ENCODE measurements around the gene KASH5. TPM values are rescaled to one million over a fixed set of nuclear protein-coding genes. Genes with fewer than 3 reads are reported as not detected.
"Not testable (repeated sequence)": the region's sequence is repeated elsewhere in the genome, so short reads cannot be mapped to it uniquely, and the experiment has no call there.

KASH5 gene
- total and polyA plus RNA-seq, 2 experiments from 2014 or later = 0.44 TPM; not detected in 1

DNA sequence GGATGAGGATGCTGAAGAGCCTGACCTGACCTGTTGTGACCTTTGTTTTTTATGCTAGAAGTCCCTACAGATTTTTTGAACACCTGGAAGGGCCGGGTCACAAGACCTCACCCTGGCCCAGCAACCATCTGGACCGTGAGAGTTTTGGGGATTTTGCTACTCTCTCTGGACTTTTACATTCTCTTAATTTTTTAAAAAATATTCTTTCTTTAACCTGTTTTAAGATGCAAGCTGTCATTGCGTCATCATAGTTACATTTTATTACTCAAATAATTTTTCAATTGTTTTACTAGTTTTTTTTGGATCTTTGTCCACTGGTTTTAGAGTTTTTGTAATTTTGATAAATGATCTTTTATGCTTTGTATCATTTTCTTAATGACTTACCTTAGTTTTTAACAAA, 16.9 kb upstream of the KASH5 start (continued):
- TF ChIP-seq POLR2AphosphoS5 (IDR thresholded peaks at IDR 0.05; ENCODE audit: low read depth) (no peak), EZH2 (IDR thresholded peaks at IDR 0.05; ENCODE audit: low read depth, unreplicated experiment) (no peak), ZNF114 (CRISPR knock-in tag; IDR thresholded peaks at IDR 0.05) (no peak), JUNB (IDR thresholded peaks at IDR 0.05; ENCODE audit: unreplicated experiment) (no peak), ZNF331 (CRISPR knock-in tag; IDR thresholded peaks at IDR 0.05; ENCODE audit: low read depth) (no peak), STAT1 (IDR thresholded peaks at IDR 0.05; ENCODE audit: unreplicated experiment) (no peak), EZH2phosphoT487 (IDR thresholded peaks at IDR 0.05; ENCODE audit: unreplicated experiment) (no peak), NANOG (IDR thresholded peaks at IDR 0.05; ENCODE audit: borderline replicate concordance) (no peak), CREB1 (CRISPR knock-in tag; IDR thresholded peaks at IDR 0.05; ENCODE audit: low read depth) (no peak), ETS1 (IDR thresholded peaks at IDR 0.05) (no peak)
- TF ChIP-seq, protein P1, sequence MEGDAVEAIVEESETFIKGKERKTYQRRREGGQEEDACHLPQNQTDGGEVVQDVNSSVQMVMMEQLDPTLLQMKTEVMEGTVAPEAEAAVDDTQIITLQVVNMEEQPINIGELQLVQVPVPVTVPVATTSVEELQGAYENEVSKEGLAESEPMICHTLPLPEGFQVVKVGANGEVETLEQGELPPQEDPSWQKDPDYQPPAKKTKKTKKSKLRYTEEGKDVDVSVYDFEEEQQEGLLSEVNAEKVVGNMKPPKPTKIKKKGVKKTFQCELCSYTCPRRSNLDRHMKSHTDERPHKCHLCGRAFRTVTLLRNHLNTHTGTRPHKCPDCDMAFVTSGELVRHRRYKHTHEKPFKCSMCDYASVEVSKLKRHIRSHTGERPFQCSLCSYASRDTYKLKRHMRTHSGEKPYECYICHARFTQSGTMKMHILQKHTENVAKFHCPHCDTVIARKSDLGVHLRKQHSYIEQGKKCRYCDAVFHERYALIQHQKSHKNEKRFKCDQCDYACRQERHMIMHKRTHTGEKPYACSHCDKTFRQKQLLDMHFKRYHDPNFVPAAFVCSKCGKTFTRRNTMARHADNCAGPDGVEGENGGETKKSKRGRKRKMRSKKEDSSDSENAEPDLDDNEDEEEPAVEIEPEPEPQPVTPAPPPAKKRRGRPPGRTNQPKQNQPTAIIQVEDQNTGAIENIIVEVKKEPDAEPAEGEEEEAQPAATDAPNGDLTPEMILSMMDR (conservative IDR thresholded peaks at IDR 0.05; ENCODE audit: low read depth in 2 of 2) = no peak

DNA sequence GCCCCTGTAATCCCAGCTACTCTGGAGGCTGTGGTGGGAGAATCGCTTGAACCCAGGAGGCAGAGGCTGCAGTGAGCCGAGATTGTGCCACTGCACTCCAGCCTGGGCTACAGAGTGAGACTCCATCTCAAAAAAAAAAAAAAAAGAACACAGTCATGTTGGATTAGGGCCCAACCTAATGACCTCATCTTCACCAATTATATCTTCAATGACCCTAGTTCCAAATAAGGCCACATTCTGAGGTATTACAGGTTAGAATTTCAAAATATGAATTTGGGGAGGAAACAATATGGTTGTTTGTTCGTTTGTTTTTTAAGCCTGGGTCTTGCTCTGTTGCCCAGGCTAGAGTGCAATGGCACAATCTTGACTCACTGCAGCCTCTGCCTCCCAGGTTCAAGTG, 14.9 kb upstream of the KASH5 start:
- DNase-seq (ENCODE audit: low spot score); H3K4me1 Mint-ChIP-seq; H3K9me2 ChIP-seq (ENCODE audit: insufficient read depth); H3F3A ChIP-seq (replicated peaks; ENCODE audit: low read depth); H3K36me3 ChIP-seq (ENCODE audit: insufficient read depth); H3K4me3 ChIP-seq; H3K27ac Mint-ChIP-seq; H4K20me1 ChIP-seq (replicated peaks; ENCODE audit: insufficient read depth); H3K79me2 ChIP-seq (replicated peaks; ENCODE audit: insufficient read depth); H3K27me3 ChIP-seq (ENCODE audit: insufficient read depth); H3K27me3 Mint-ChIP-seq (ENCODE audit: insufficient read depth, low read depth, poor library complexity); H3K27ac ChIP-seq (ENCODE audit: low read depth); ATAC-seq; H3K4me2 ChIP-seq; H3K4me3 Mint-ChIP-seq; H3K4me1 ChIP-seq (ENCODE audit: insufficient read depth): not testable (repeated sequence)
- Mint-ChIP-seq H3K36me3 (ENCODE audit: low read depth) (peaks cover 21% of the 10 kb centered on the region; the same call in 2 of the 3 replicates), H3K9me3 (peaks cover 26% of the 10 kb centered on the region)
- H2AFZ ChIP-seq = peak overlapping the region; percentile 90; the same call in 1 of the 2 replicates

DNA sequence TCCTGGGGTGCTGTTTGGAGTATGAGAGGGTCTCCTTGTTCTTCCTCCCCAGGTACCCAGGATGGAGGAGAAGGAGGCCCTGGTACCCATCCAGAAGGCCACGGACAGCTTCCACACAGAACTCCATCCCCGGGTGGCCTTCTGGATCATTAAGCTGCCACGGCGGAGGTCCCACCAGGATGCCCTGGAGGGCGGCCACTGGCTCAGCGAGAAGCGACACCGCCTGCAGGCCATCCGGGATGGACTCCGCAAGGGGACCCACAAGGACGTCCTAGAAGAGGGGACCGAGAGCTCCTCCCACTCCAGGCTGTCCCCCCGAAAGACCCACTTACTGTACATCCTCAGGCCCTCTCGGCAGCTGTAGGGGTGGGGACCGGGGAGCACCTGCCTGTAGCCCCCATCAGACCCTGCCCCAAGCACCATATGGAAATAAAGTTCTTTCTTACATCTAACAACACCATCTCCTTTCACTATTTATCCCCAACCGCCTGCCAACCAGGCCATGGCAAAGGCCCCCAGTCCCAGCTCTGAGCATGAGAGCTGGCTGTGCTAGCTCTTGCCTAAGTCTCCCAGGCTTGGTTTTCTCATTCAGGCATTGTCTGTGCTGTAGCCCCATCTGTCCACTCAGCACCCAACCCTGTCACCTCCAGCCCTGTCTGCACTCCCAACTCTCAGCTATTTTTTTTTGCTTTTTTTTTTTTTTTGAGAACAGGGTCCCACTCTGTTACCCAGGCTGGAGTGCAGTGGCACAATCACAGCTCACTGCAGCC, 13.2 kb upstream of the KASH5 start:
- no peaks in the 10 kb centered on the region for H3K9me2 ChIP-seq (ENCODE audit: insufficient read depth)
- DNase-seq (ENCODE audit: low spot score) (no peak), ATAC-seq (no peak)
- peaks cover 12% of the 10 kb centered on the region for H3K9me3 Mint-ChIP-seq
- H3K4me2 ChIP-seq = no peak overlapping the region
- H3K27me3 ChIP-seq (ENCODE audit: insufficient read depth) = no peaks in the 10 kb centered on the region
- peaks cover 5% of the 10 kb centered on the region for H3K27me3 Mint-ChIP-seq (ENCODE audit: insufficient read depth, low read depth, poor library complexity)
- H3K79me2 ChIP-seq (replicated peaks; ENCODE audit: insufficient read depth) = no peaks in the 10 kb centered on the region
- no peaks in the 10 kb centered on the region for H3K4me1 ChIP-seq (ENCODE audit: insufficient read depth)
- no peak overlapping the region; the same call in 1 of the 2 replicates for H2AFZ ChIP-seq
- no peaks in the 10 kb centered on the region for H3K4me1 Mint-ChIP-seq
- H3K27ac Mint-ChIP-seq = no peak overlapping the region
- TF ChIP-seq EZH2phosphoT487 (IDR thresholded peaks at IDR 0.05; ENCODE audit: unreplicated experiment) (no peak), JUNB (IDR thresholded peaks at IDR 0.05; ENCODE audit: unreplicated experiment) (no peak)
- H3F3A ChIP-seq (replicated peaks; ENCODE audit: low read depth) = no peaks in the 10 kb centered on the region
- no peak overlapping the region for H3K27ac ChIP-seq (ENCODE audit: low read depth)
- H3K36me3 ChIP-seq (ENCODE audit: insufficient read depth) = no peaks in the 10 kb centered on the region
- no peaks in the 10 kb centered on the region for H4K20me1 ChIP-seq (replicated peaks; ENCODE audit: insufficient read depth)
- H3K4me3 ChIP-seq = no peak overlapping the region
- no peak overlapping the region for H3K4me3 Mint-ChIP-seq
- H3K36me3 Mint-ChIP-seq (ENCODE audit: low read depth) = peaks cover 10% of the 10 kb centered on the region; the same call in 2 of the 3 replicates

Data from GM23338 (cell line).